Measurements from ENCODE around the gene ADH7.
"Not testable (repeated sequence)": the region's sequence is repeated elsewhere in the genome, so short reads cannot be mapped to it uniquely, and the experiment has no call there.

ADH7 gene

GRCh38 chr4:99414902-99415301 lies 20.2 kb downstream of the ADH7 start:
- not testable (repeated sequence) for DNase-seq

- DNase-seq, result no peak
Measured at GRCh38 chr4:99414401-99414800, 20.7 kb downstream of the ADH7 start.

- no peak for DNase-seq
Measured at GRCh38 chr4:99413140-99413539, 22.0 kb downstream of the ADH7 start.

- DNase-seq, result no peak
Measured at GRCh38 chr4:99411041-99411440, 24.1 kb downstream of the ADH7 start.

GRCh38 chr4:99410075-99410474 lies 25.1 kb downstream of the ADH7 start:
- DNase-seq, result no peak

GRCh38 chr4:99408346-99408745 lies 26.8 kb downstream of the ADH7 start:
- no peak for DNase-seq

- DNase-seq, result peak; percentile 33
Measured at GRCh38 chr4:99405433-99406115, 29.6 kb downstream of the ADH7 start.

GRCh38 chr4:99404595-99405287 lies 30.4 kb downstream of the ADH7 start:
- peak; percentile 37 for DNase-seq

- DNase-seq, result no peak
Measured at GRCh38 chr4:99403380-99404184, 31.6 kb downstream of the ADH7 start.

GRCh38 chr4:99402765-99403164 lies 32.4 kb downstream of the ADH7 start:
- DNase-seq, result no peak

- DNase-seq, result no peak
Measured at GRCh38 chr4:99400831-99401230, 34.3 kb downstream of the ADH7 start.

- DNase-seq, result no peak
Measured at GRCh38 chr4:99399017-99399416, 36.1 kb downstream of the ADH7 start.

GRCh38 chr4:99395595-99396364 lies 39.4 kb downstream of the ADH7 start:
- DNase-seq, result no peak

GRCh38 chr4:99394896-99395295 lies 40.2 kb downstream of the ADH7 start:
- no peak for DNase-seq

GRCh38 chr4:99390055-99390454 lies 45.1 kb downstream of the ADH7 start:
- no peak for DNase-seq

- no peak for DNase-seq
Measured at GRCh38 chr4:99389606-99390005, 45.5 kb downstream of the ADH7 start.

- no peak for DNase-seq
Measured at GRCh38 chr4:99383833-99384392, 51.2 kb downstream of the ADH7 start.

- no peak for DNase-seq
Measured at GRCh38 chr4:99383399-99383798, 51.7 kb downstream of the ADH7 start.

GRCh38 chr4:99382745-99383360 lies 52.3 kb downstream of the ADH7 start:
- DNase-seq, result no peak

- no peak for DNase-seq
Measured at GRCh38 chr4:99381588-99382175, 53.5 kb downstream of the ADH7 start.

- no peak for DNase-seq
Measured at GRCh38 chr4:99379571-99379970, 55.6 kb downstream of the ADH7 start.

GRCh38 chr4:99378876-99379275 lies 56.3 kb downstream of the ADH7 start:
- no peak for DNase-seq

Data from MV-4-11 (cell line).